Coronary artery (tissue), 2 donors: ENCODE measurements around the gene AP1S1.

ENCODE experiments used
- DNase-seq: peaks from one replicate; pipeline ENCODE4 v3.0.0-alpha.2; 2017; ENCODE audit warnings: low spot score
- H3K27ac ChIP-seq, 2 donors: fragments of 200-600 bp; sonication (generic); one replicate each; pipeline ENCODE4 v1.5.1; 2016 to 2019
- H3K4me3 ChIP-seq: fragments of 200-600 bp; sonication (generic); 2 replicates; pipeline ENCODE4 v1.5.1; 2016; ENCODE audit warnings: mild to moderate bottlenecking, moderate library complexity
- TF ChIP-seq, protein P1 (sequence below): fragments of 200-600 bp; sonication (generic); IDR thresholded peaks from one replicate; pipeline ENCODE4 v1.5.1; 2019; ENCODE audit warnings: antibody characterized with exemption

The AP1S1 gene

DNA sequence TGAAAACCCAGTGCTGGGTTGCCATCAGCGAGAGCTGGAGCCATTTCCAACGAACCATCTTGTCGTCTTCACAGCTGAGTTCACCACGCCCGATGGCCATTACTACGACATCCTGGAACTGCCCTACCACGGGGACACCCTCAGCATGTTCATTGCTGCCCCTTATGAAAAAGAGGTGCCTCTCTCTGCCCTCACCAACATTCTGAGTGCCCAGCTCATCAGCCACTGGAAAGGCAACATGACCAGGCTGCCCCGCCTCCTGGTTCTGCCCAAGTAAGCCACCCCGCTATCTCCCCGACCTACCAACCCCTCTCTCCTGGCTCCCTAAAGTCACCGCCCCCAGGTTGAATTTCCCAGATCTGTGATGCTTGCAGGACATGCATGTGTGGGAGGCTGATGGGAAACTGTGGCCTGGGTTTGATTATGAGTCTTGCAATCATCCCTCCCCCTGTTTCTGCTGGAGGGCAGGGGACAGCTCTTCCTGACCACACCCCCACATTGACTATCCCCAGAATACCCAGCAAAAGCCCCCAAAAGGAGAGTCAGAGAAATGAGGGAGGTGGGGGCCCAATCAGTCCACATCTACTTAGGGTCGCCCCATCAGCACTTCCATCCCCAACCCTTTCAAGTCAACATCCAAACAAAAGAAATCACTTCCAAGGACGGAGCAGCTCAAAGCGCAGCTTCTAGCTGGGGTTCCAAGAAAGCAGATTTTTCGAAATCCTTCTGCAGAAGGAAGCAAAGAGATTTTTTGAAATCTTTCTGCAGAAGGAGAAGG is 20.5 kb upstream of the AP1S1 start:
- no peak for DNase-seq
- TF ChIP-seq, protein P1, sequence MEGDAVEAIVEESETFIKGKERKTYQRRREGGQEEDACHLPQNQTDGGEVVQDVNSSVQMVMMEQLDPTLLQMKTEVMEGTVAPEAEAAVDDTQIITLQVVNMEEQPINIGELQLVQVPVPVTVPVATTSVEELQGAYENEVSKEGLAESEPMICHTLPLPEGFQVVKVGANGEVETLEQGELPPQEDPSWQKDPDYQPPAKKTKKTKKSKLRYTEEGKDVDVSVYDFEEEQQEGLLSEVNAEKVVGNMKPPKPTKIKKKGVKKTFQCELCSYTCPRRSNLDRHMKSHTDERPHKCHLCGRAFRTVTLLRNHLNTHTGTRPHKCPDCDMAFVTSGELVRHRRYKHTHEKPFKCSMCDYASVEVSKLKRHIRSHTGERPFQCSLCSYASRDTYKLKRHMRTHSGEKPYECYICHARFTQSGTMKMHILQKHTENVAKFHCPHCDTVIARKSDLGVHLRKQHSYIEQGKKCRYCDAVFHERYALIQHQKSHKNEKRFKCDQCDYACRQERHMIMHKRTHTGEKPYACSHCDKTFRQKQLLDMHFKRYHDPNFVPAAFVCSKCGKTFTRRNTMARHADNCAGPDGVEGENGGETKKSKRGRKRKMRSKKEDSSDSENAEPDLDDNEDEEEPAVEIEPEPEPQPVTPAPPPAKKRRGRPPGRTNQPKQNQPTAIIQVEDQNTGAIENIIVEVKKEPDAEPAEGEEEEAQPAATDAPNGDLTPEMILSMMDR, result no peak
- Histone ChIP-seq H3K4me3 (no peak overlapping the region), H3K27ac (no peak overlapping the region)

- Histone ChIP-seq H3K27ac (no peak overlapping the region), H3K4me3 (no peak overlapping the region)
- no peak for DNase-seq
- TF ChIP-seq, protein P1, result no peak
Measured at GRCh38 chr7:101134399-101134980, 19.8 kb upstream of the AP1S1 start.

DNA sequence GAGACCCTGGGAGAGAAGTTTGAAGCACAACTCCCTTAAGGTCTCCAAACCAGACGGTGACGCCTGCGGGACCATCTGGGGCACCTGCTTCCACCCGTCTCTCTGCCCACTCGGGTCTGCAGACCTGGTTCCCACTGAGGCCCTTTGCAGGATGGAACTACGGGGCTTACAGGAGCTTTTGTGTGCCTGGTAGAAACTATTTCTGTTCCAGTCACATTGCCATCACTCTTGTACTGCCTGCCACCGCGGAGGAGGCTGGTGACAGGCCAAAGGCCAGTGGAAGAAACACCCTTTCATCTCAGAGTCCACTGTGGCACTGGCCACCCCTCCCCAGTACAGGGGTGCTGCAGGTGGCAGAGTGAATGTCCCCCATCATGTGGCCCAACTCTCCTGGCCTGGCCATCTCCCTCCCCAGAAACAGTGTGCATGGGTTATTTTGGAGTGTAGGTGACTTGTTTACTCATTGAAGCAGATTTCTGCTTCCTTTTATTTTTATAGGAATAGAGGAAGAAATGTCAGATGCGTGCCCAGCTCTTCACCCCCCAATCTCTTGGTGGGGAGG is 16.5 kb upstream of the AP1S1 start:
- no peak for DNase-seq
- TF ChIP-seq, protein P1, result no peak
- Histone ChIP-seq H3K27ac (peak overlapping the region; percentile 70 to 77), H3K4me3 (peak overlapping the region; percentile 43)

DNA sequence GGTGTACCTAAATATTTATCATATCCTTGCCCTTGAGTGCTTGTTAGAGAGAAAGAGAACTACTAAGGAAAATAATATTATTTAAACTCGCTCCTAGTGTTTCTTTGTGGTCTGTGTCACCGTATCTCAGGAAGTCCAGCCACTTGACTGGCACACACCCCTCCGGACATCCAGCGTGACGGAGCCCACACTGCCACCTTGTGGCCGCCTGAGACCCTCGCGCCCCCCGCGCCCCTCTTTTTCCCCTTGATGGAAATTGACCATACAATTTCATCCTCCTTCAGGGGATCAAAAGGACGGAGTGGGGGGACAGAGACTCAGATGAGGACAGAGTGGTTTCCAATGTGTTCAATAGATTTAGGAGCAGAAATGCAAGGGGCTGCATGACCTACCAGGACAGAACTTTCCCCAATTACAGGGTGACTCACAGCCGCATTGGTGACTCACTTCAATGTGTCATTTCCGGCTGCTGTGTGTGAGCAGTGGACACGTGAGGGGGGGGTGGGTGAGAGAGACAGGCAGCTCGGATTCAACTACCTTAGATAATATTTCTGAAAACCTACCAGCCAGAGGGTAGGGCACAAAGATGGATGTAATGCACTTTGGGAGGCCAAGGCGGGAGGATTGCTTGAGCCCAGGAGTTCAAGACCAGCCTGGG is 15.9 kb upstream of the AP1S1 start:
- DNase-seq, result peak; percentile 94
- TF ChIP-seq, protein P1, result peak; percentile 82
- peak overlapping the region; percentile 70 to 77 for H3K27ac ChIP-seq
- peak overlapping the region; percentile 43 for H3K4me3 ChIP-seq

- Histone ChIP-seq H3K27ac (no peak overlapping the region), H3K4me3 (no peak overlapping the region)
- no peak for DNase-seq
Measured at GRCh38 chr7:101140339-101140699, 14.0 kb upstream of the AP1S1 start.

DNA sequence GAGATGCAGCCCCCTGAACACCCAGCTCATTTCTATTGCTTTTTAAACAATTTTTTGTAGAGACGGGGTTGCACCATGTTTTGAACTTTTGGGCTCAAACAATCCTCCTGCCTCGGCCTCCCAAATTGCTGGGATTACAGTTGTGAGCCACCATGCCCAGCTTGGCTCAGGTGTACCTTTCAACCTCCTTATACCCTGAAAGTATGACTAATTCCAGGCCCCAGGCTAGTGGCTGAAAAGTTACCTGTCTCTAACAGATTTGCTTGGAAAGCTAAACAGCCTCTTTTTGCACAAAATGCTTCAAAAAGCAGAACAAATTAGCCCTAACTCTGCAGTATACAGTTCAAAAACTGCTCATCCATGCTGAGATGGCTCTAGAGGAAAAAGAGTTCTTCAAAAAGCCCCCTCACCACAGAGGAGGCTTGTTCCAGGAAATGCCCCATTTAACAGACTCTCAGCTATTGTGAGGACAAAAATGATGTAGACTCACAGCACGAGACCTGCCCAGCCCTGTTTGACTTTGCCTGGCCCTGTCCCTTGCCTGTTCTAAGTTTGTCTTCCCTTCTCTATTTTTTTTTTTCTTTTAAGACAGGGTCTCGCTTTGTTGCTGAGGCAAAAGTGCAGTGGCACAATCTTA is 13.4 kb upstream of the AP1S1 start:
- DNase-seq, result no peak
- Histone ChIP-seq H3K4me3 (no peak overlapping the region), H3K27ac (no peak overlapping the region)
- TF ChIP-seq, protein P1, result no peak

More at GRCh38 chr7:101140339-101140699, 14.0 kb upstream of the AP1S1 start:
- TF ChIP-seq, protein P1, result no peak
